HG03097 (cell line): Measurements from ENCODE around the gene CTSZ.
"Not testable (repeated sequence)": the region's sequence is repeated elsewhere in the genome, so short reads cannot be mapped to it uniquely, and the experiment has no call there.

Experiments
- ATAC-seq: cut with Tn5 transposase; IDR thresholded peaks from one replicate; pipeline ENCODE4 v1.9.1; 2021; ENCODE audit not compliant: unreplicated experiment, low FRiP score

Gene CTSZ

GRCh38 chr20:58953050-58953449, 54.0 kb downstream of the CTSZ start:
- ATAC-seq = no peak

- ATAC-seq = no peak
Measured at GRCh38 chr20:58950603-58951002, 56.5 kb downstream of the CTSZ start.

- ATAC-seq = not testable (repeated sequence)
Measured at GRCh38 chr20:58947797-58948388, 59.2 kb downstream of the CTSZ start.

- ATAC-seq = no peak
Measured at GRCh38 chr20:58945965-58946631, 61.0 kb downstream of the CTSZ start.
